ENCODE results near the gene MCM9. TPM values are rescaled to one million over a fixed set of nuclear protein-coding genes. Genes with fewer than 3 reads are reported as not detected.

MCM9 gene
- 10 to 100 TPM; 17.3 to 38.8 (median 23.0) TPM for total RNA-seq

GRCh38 chr6:118934461-118935330 lies at the start of gene MCM9:
Gene MCM9, minus strand, starts transcription at chr6:118935159. Its CDS starts 3,436 bp downstream, at chr6:118931723.
- DNase-seq: peak; percentile 87 to 96 (median 95)
- Histone ChIP-seq H3K4me3 (peak within 1 kb of the TSS; percentile 57 to 87 (median 74)), H3K4me1 (peaks cover 0 to 7% (median 0%) of the 10 kb centered on the region in 4 donors), H3K27me3 (no peaks in the 10 kb centered on the region), H3K27ac (peak within 1 kb of the TSS; percentile 90 to 95 (median 91)), H3K36me3 (peaks cover 0 to 10% (median 0%) of the 10 kb centered on the region in 3 donors), H3K9me3 (no peaks in the 10 kb centered on the region)
- peak in 1 of 6 experiments; percentile 13 for TF ChIP-seq CTCF (IDR thresholded peaks at IDR 0.05)
- peak; percentile 35 to 54 for TF ChIP-seq POLR2A (IDR thresholded peaks at IDR 0.05)

- Histone ChIP-seq H3K36me3 (no peaks in the 10 kb centered on the region), H3K27me3 (no peaks in the 10 kb centered on the region), H3K27ac (no peak overlapping the region), H3K9me3 (no peaks in the 10 kb centered on the region), H3K4me3 (no peak overlapping the region), H3K4me1 (no peaks in the 10 kb centered on the region)
- DNase-seq: no peak
- TF ChIP-seq CTCF (IDR thresholded peaks at IDR 0.05): no peak
- TF ChIP-seq POLR2A (IDR thresholded peaks at IDR 0.05): no peak
Measured at GRCh38 chr6:118984342-118984741, 49.4 kb upstream of the MCM9 start.

GRCh38 chr6:118982575-118982911 lies 47.6 kb upstream of the MCM9 start:
- Histone ChIP-seq H3K27ac (no peak overlapping the region), H3K36me3 (no peaks in the 10 kb centered on the region), H3K4me1 (no peaks in the 10 kb centered on the region), H3K9me3 (no peaks in the 10 kb centered on the region), H3K4me3 (no peak overlapping the region), H3K27me3 (no peaks in the 10 kb centered on the region)
- DNase-seq: no peak
- TF ChIP-seq CTCF (IDR thresholded peaks at IDR 0.05): no peak
- TF ChIP-seq POLR2A (IDR thresholded peaks at IDR 0.05): no peak

GRCh38 chr6:118981884-118982574 lies 47.1 kb upstream of the MCM9 start:
- H3K27me3 ChIP-seq: no peaks in the 10 kb centered on the region
- no peak overlapping the region for H3K27ac ChIP-seq
- H3K36me3 ChIP-seq: no peaks in the 10 kb centered on the region
- no peak for DNase-seq
- H3K4me1 ChIP-seq: no peaks in the 10 kb centered on the region
- no peak overlapping the region for H3K4me3 ChIP-seq
- TF ChIP-seq POLR2A (IDR thresholded peaks at IDR 0.05) (no peak), CTCF (IDR thresholded peaks at IDR 0.05) (no peak)
- H3K9me3 ChIP-seq: no peaks in the 10 kb centered on the region

GRCh38 chr6:118980063-118980462 lies 45.1 kb upstream of the MCM9 start:
- Histone ChIP-seq H3K27me3 (no peaks in the 10 kb centered on the region), H3K4me3 (no peak overlapping the region), H3K36me3 (no peaks in the 10 kb centered on the region), H3K9me3 (no peaks in the 10 kb centered on the region), H3K4me1 (no peaks in the 10 kb centered on the region), H3K27ac (no peak overlapping the region)
- no peak for TF ChIP-seq POLR2A (IDR thresholded peaks at IDR 0.05)
- no peak for TF ChIP-seq CTCF (IDR thresholded peaks at IDR 0.05)
- DNase-seq: peak in 1 of 3 donors; percentile 54

Measured in Peyer's patch (tissue), 4 donors.